Gastrocnemius medialis (tissue), 4 donors: ENCODE results near the gene GATA2. TPM values are rescaled to one million over a fixed set of nuclear protein-coding genes. Genes with fewer than 3 reads are reported as not detected.

ENCODE experiments used
- ATAC-seq, 2 donors: fragments of 150-250 bp; one replicate each; pipeline ENCODE4 v1.9.1; 2016
- DNase-seq, 2 donors: peaks; one replicate each; pipeline ENCODE4 v3.0.0-alpha.2; 2019
- H3K27ac ChIP-seq, 4 donors: fragments of 200-600 bp; sonication (generic); 1 replicate in 1 of 4; 2 replicates in 3 of 4; pipeline ENCODE4 v1.5.1; 2016 to 2018; ENCODE audit warnings: mild to moderate bottlenecking in 2 of 4, moderate library complexity in 1 of 4
- H3K27me3 ChIP-seq, 3 donors: fragments of 200-600 bp; sonication (generic) in 2 of 3; 1 replicate in 1 of 3; 2 replicates in 2 of 3; pipeline versions ENCODE4 v1.5.1 to v1.6.0; 2016 to 2019; ENCODE audit warnings: mild to moderate bottlenecking in 1 of 3, moderate library complexity in 1 of 3
- H3K36me3 ChIP-seq, 2 donors: fragments of 200-600 bp; sonication (generic) in 1 of 2; one replicate each; pipeline ENCODE4 v1.5.1; 2017 to 2018
- H3K4me1 ChIP-seq, 2 donors: fragments of 200-600 bp; sonication (generic) in 1 of 2; one replicate each; pipeline ENCODE4 v1.5.1; 2016 to 2017; ENCODE audit warnings: mild to moderate bottlenecking in 2 of 2
- H3K4me3 ChIP-seq, 4 donors: fragments of 200-600 bp; sonication (generic) in 3 of 4; 1 replicate in 1 of 4; 2 replicates in 3 of 4; pipeline ENCODE4 v1.5.1; 2016 to 2019; ENCODE audit warnings: mild to moderate bottlenecking in 2 of 4
- H3K9me3 ChIP-seq, 3 donors: fragments of 200-600 bp; sonication (generic) in 2 of 3; 1 replicate in 1 of 3; 2 replicates in 2 of 3; pipeline ENCODE4 v1.5.1; 2016 to 2019
- POLR2A ChIP-seq, 2 donors: fragments of 450-650 bp; IDR thresholded peaks; one replicate each; pipeline ENCODE4 v1.6.1; 2017; ENCODE audit warnings: antibody characterized with exemption in 2 of 2, mild to moderate bottlenecking in 2 of 2, moderate library complexity in 2 of 2
- in situ Hi-C, 4 donors: fragments of 200-750 bp; cut with MboI; loops; one replicate each; pipeline versions ENCODE4 v1.15.0 to v1.8.0; 2017; ENCODE audit warnings: low sequenced_read_pairs in 4 of 4
- intact Hi-C: fragments of 100-400 bp; cut with DNase I; formaldehyde crosslinking; loops from one replicate; pipeline ENCODE4 v1.15.1; 2023; ENCODE audit warnings: low total_unique reads
- total RNA-seq, 4 donors: library from RNA; depleted of rRNA; stranded (reverse); fragments of >200 nt; gene quantifications; one replicate each; pipeline versions ENCODE4 v1.1.0 to v1.2.3, GENCODE V29; 2016
- TF ChIP-seq, protein P1 (sequence below), 5 experiments: fragments of 450-650 bp in 3 of 5; fragments of 200-600 bp in 2 of 5; sonication (generic) in 2 of 5; IDR thresholded peaks in 4 of 5; conservative IDR thresholded peaks in 1 of 5; 1 replicate in 4 of 5; 2 replicates in 1 of 5; pipeline ENCODE4 v1.5.1; 2016 to 2019; ENCODE audit warnings: antibody characterized with exemption in 5 of 5, mild to moderate bottlenecking in 3 of 5, moderate library complexity in 3 of 5

The GATA2 gene
- total RNA-seq, 4 donors from 2014 or later: 9.0 to 14.4 (median 12.7) TPM

DNA sequence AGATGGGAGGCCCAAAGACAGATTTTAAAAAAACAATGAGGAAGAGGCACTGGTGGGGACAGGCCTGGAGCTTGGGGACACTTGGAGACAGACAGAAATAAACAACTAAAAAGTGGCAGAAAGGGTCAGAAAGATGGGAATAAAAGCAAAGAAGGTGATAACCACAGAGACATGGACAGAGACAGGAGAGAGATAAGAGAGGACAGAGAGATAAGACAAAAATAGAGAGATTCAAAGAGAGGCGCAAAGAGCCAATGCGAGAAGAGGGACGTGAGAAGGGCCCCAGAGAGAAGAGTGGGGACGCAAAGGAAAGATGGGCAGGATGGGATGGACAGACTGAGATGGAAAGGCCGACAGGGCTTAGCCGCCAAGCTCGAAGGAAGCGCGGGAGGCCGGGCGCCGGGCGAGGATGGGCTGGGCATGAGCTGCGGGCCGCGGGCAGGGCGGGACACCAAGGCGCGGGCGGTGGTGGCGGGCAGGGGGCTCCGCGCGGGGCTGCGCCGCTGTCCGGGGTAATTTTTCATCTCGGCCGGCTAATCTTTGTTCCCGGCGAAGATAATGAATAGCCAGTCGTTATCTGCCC is 3.1 kb upstream of the GATA2 start:
- in situ Hi-C loops (loop anchor here in 1 of 4 donors (25.0 kb wide), 1 partner anchor 409 kb away; no protein-coding TSS in a partner anchor), intact Hi-C loops (loop anchor here (2.0 to 5.0 kb wide), 3 partner anchors 189 to 325 kb away; no protein-coding TSS in a partner anchor)
- H3K27me3 ChIP-seq: peaks cover 83 to 84% (median 83%) of the 10 kb centered on the region in 3 donors
- H3K27ac ChIP-seq: no peak overlapping the region
- H3K36me3 ChIP-seq: no peaks in the 10 kb centered on the region
- no peak for TF ChIP-seq POLR2A (IDR thresholded peaks at IDR 0.05)
- TF ChIP-seq, protein P1, sequence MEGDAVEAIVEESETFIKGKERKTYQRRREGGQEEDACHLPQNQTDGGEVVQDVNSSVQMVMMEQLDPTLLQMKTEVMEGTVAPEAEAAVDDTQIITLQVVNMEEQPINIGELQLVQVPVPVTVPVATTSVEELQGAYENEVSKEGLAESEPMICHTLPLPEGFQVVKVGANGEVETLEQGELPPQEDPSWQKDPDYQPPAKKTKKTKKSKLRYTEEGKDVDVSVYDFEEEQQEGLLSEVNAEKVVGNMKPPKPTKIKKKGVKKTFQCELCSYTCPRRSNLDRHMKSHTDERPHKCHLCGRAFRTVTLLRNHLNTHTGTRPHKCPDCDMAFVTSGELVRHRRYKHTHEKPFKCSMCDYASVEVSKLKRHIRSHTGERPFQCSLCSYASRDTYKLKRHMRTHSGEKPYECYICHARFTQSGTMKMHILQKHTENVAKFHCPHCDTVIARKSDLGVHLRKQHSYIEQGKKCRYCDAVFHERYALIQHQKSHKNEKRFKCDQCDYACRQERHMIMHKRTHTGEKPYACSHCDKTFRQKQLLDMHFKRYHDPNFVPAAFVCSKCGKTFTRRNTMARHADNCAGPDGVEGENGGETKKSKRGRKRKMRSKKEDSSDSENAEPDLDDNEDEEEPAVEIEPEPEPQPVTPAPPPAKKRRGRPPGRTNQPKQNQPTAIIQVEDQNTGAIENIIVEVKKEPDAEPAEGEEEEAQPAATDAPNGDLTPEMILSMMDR (IDR thresholded peaks at IDR 0.05 in 4 of 5, conservative IDR thresholded peaks at IDR 0.05 in 1 of 5): no peak
- H3K9me3 ChIP-seq: no peaks in the 10 kb centered on the region
- ATAC-seq: no peak
- DNase-seq: no peak
- no peak overlapping the region for H3K4me3 ChIP-seq
- H3K4me1 ChIP-seq: peaks cover 15 to 21% of the 10 kb centered on the region in 2 donors

DNA sequence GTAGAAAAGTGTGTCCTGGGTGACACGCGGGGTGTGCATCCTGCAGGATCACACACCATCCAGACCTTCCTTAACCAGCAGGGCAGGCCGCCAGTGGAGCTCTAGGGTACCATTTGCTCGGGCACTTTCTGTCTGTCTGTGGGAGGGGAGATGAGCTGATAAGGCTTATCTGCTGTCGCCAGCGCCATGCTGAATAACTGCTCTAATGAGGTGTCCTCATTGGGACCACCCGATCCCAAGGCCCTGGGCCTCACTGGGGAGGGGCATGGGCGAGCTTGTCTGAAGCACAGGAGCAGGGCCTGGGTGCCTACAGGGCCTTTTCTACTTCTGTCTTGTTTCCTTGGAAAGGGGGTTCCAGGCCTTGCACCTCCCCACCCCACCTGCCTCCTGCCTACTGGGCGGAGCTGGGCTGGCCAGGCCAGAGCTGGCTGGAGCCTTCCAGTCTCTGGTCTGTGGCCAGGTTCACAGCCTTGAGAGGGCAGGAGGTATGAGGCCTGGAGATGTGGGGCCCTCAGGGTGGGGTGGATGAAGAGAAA is 2.5 kb upstream of the GATA2 start:
- ATAC-seq (no peak), DNase-seq (no peak)
- no peaks in the 10 kb centered on the region for H3K36me3 ChIP-seq
- no peak overlapping the region for H3K4me3 ChIP-seq
- in situ Hi-C loops: loop anchor here in 1 of 4 donors (25.0 kb wide), 1 partner anchor 408 kb away; no protein-coding TSS in a partner anchor
- H3K4me1 ChIP-seq: peaks cover 15 to 21% of the 10 kb centered on the region in 2 donors
- H3K27ac ChIP-seq: no peak overlapping the region
- no peaks in the 10 kb centered on the region for H3K9me3 ChIP-seq
- peaks cover 89 to 90% (median 90%) of the 10 kb centered on the region in 3 donors for H3K27me3 ChIP-seq
- TF ChIP-seq, protein P1 (IDR thresholded peaks at IDR 0.05 in 4 of 5, conservative IDR thresholded peaks at IDR 0.05 in 1 of 5): no peak
- TF ChIP-seq POLR2A (IDR thresholded peaks at IDR 0.05): no peak
- intact Hi-C loops: loop anchor here (5.0 kb wide), 2 partner anchors 188 to 273 kb away; no protein-coding TSS in a partner anchor

DNA sequence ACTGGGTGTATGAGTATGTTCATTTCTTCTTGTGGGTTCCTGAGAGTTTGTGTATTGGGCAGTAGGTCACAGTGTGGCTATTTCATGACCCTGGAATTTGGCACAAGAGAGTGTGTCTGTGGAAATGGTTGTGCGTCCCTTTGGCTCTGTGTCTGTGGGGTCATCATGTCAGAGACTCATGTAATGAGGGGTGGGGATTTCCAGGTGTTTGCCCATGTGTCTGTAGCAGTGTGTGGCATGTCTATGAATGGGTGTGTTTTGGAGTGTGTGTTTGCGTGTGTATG is 1.3 kb upstream of the GATA2 start:
- H3K36me3 ChIP-seq: no peaks in the 10 kb centered on the region
- no peak for ATAC-seq
- no peak for TF ChIP-seq POLR2A (IDR thresholded peaks at IDR 0.05)
- TF ChIP-seq, protein P1 (IDR thresholded peaks at IDR 0.05 in 4 of 5, conservative IDR thresholded peaks at IDR 0.05 in 1 of 5): no peak
- peaks cover 16 to 29% of the 10 kb centered on the region in 2 donors for H3K4me1 ChIP-seq
- no peaks in the 10 kb centered on the region for H3K9me3 ChIP-seq
- H3K4me3 ChIP-seq: no peak overlapping the region
- H3K27ac ChIP-seq: no peak overlapping the region
- no peak for DNase-seq
- intact Hi-C loops (no loop called here), in situ Hi-C loops (loop anchor here in 1 of 4 donors (25.0 kb wide), 1 partner anchor 407 kb away; no protein-coding TSS in a partner anchor)
- peaks cover 92 to 93% (median 93%) of the 10 kb centered on the region in 3 donors for H3K27me3 ChIP-seq

DNA sequence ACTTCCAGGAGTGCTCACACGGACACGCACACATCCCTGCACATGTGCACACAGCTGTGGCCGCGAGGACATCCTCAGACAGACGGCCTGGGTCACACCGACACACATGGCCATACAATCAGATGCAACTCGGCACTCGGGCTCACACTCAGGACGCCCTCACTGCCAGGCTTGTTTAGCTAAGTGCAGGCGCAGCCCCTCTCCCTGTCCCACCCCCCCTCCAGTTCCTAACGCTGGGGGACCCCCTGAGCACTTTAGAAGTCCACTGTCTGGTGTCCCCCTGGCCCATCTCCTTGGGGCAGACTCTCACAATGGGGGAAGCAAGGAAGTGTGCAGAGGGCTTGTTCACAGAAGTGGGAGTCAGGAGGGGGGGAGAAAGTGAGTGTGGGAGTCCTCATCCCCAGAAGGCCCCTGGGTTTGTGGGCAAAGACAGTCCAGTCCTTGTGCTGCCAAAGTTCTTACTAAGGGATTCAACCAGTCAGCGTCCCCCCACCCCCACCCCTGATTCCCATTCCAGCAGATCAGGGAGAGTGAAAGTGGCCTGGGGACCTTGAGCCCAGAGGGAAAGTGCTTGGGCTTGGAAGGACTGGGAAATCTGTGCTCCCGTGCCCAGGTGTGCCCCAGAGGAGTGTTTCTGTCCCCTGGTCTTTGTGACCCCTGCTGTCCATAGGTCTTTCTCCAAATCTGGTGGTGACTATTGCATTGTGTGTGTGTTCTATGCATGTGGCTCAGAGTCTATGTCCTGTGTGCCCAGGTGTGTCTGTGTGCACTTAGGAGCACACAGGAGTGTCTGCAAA is 767 bp upstream of the GATA2 start:
- ATAC-seq (no peak), DNase-seq (no peak)
- Histone ChIP-seq H3K4me3 (no peak overlapping the region), H3K4me1 (peaks cover 21 to 34% of the 10 kb centered on the region in 2 donors), H3K27me3 (peaks cover 92 to 93% (median 93%) of the 10 kb centered on the region in 3 donors), H3K9me3 (no peaks in the 10 kb centered on the region), H3K27ac (no peak overlapping the region), H3K36me3 (no peaks in the 10 kb centered on the region)
- intact Hi-C loops: no loop called here
- in situ Hi-C loops: loop anchor here in 1 of 4 donors (25.0 kb wide), 1 partner anchor 406 kb away; no protein-coding TSS in a partner anchor
- TF ChIP-seq, protein P1 (IDR thresholded peaks at IDR 0.05 in 4 of 5, conservative IDR thresholded peaks at IDR 0.05 in 1 of 5): no peak
- TF ChIP-seq POLR2A (IDR thresholded peaks at IDR 0.05): no peak
